ENCODE measurements around the gene NR2F1-AS1.

- TF ChIP-seq POLR2A (IDR thresholded peaks at IDR 0.05) (no peak), CTCF (IDR thresholded peaks at IDR 0.05 in 4 of 5, conservative IDR thresholded peaks at IDR 0.05 in 1 of 5) (no peak)
Measured at GRCh38 chr5:93359960-93360305, 221.1 kb downstream of the NR2F1-AS1 start.

Measured in gastrocnemius medialis (tissue), 4 donors.